Measurements from ENCODE around the gene ZC3H18.

DNA sequence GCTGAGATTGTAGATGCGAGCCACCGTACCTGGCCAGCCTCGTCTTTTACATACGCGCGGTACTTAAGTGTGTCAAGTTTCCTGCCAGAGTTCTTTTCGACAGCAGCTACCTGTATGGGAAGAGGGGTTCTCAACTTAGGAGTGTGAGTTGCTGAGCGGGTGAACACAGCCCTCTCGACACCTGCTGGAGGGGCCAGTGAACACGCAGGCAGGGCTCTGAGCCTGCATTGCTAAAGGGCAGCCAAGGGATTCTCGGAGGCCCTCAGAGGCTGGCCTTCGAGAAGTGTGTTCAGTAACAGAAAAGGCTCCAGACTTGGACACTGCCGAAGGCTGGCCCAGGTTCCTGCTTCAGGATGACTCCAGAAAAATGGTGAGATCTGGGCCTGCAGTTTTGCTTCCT is 6.1 kb downstream of the ZC3H18 start:
- TF ChIP-seq EP300 (IDR thresholded peaks at IDR 0.05), result no peak
- TF ChIP-seq, protein P1, sequence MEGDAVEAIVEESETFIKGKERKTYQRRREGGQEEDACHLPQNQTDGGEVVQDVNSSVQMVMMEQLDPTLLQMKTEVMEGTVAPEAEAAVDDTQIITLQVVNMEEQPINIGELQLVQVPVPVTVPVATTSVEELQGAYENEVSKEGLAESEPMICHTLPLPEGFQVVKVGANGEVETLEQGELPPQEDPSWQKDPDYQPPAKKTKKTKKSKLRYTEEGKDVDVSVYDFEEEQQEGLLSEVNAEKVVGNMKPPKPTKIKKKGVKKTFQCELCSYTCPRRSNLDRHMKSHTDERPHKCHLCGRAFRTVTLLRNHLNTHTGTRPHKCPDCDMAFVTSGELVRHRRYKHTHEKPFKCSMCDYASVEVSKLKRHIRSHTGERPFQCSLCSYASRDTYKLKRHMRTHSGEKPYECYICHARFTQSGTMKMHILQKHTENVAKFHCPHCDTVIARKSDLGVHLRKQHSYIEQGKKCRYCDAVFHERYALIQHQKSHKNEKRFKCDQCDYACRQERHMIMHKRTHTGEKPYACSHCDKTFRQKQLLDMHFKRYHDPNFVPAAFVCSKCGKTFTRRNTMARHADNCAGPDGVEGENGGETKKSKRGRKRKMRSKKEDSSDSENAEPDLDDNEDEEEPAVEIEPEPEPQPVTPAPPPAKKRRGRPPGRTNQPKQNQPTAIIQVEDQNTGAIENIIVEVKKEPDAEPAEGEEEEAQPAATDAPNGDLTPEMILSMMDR (IDR thresholded peaks at IDR 0.05), result no peak
- TF ChIP-seq POLR2A (IDR thresholded peaks at IDR 0.05), result no peak

Measured in ovary (tissue), 3 donors.